Nephron progenitor cell (in vitro differentiated cells): ENCODE measurements around the gene MAP1LC3B2.
A peak's percentile ranks its signal among the peaks of the same experiment; 100 is the strongest.

Experiments used
- DNase-seq: peaks from one replicate; pipeline ENCODE4 v3.0.0; 2021
- H3K27ac Mint-ChIP-seq: 2 replicates; pipeline ENCODE4 v1.8.0; 2021; ENCODE audit warnings: mild to moderate bottlenecking, moderate library complexity, mixed read lengths
- H3K27me3 Mint-ChIP-seq: 2 replicates; pipeline ENCODE4 v1.8.0; 2021; ENCODE audit warnings: mild to moderate bottlenecking, low read depth, mixed read lengths; ENCODE audit not compliant: poor library complexity
- H3K36me3 Mint-ChIP-seq: 2 replicates; pipeline ENCODE4 v1.8.0; 2021; ENCODE audit warnings: low read depth, mixed read lengths
- H3K4me1 Mint-ChIP-seq: 2 replicates; pipeline ENCODE4 v1.8.0; 2021; ENCODE audit warnings: mixed read lengths
- H3K4me3 Mint-ChIP-seq: 2 replicates; pipeline ENCODE4 v1.8.0; 2021; ENCODE audit warnings: mild to moderate bottlenecking, moderate library complexity, mixed read lengths
- H3K9me3 Mint-ChIP-seq: 2 replicates; pipeline ENCODE4 v1.8.0; 2021; ENCODE audit warnings: mild to moderate bottlenecking, moderate library complexity, mixed read lengths
- TF ChIP-seq, protein P1 (sequence below): fragments of 200-600 bp; sonication (generic); IDR thresholded peaks from 2 replicates; pipeline ENCODE4 v1.5.0; 2021; ENCODE audit warnings: antibody characterized with exemption

Gene MAP1LC3B2

DNA sequence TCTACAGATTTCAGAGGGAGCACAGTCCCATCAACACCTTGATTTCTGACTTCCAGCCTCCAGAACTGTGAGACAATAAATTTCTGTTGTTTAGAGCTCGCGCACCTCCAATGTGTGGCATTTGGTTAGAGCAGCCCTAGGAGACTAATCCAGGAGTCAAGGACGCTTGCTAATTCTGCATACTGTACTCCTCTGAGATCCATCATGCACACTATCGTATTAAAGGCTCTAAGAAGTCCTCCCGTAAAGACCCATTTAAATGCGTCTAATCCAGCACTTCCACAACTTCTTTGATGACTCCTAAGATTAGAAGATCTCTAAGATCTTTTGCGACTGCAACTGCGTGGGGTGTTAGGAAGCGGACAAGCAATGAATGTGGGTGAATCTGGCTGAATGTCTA lies 30.4 kb downstream of the MAP1LC3B2 start:
- Mint-ChIP-seq H3K4me1 (peaks cover 17% of the 10 kb centered on the region), H3K27me3 (peaks cover 11% of the 10 kb centered on the region)

DNA sequence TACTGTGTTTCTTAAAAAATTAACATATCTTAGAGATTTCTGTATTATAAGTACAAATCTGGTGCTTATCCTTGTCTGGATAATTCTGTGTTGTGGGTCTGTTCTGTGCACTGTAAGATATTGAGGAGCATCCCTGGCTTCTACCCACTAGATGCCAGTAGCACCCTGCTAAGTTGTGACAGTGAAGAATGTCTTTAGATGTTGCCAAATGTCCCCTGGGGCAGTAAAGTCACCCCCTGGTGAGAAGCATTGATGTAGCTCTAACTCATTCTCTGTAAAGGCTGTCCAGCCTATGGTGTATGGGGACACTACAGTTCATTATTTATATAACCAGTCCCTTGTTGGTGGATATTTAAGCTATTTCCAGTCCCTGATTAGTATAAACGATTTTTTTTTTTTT lies 31.4 kb downstream of the MAP1LC3B2 start:
- H3K27ac Mint-ChIP-seq: no peak overlapping the region
- TF ChIP-seq, protein P1, sequence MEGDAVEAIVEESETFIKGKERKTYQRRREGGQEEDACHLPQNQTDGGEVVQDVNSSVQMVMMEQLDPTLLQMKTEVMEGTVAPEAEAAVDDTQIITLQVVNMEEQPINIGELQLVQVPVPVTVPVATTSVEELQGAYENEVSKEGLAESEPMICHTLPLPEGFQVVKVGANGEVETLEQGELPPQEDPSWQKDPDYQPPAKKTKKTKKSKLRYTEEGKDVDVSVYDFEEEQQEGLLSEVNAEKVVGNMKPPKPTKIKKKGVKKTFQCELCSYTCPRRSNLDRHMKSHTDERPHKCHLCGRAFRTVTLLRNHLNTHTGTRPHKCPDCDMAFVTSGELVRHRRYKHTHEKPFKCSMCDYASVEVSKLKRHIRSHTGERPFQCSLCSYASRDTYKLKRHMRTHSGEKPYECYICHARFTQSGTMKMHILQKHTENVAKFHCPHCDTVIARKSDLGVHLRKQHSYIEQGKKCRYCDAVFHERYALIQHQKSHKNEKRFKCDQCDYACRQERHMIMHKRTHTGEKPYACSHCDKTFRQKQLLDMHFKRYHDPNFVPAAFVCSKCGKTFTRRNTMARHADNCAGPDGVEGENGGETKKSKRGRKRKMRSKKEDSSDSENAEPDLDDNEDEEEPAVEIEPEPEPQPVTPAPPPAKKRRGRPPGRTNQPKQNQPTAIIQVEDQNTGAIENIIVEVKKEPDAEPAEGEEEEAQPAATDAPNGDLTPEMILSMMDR: no peak
- peaks cover 20% of the 10 kb centered on the region for H3K4me1 Mint-ChIP-seq
- no peaks in the 10 kb centered on the region for H3K36me3 Mint-ChIP-seq
- no peaks in the 10 kb centered on the region for H3K9me3 Mint-ChIP-seq
- peaks cover 12% of the 10 kb centered on the region for H3K27me3 Mint-ChIP-seq
- H3K4me3 Mint-ChIP-seq: no peak overlapping the region
- no peak for DNase-seq

More for the DNA sequence above, 30.4 kb downstream of the MAP1LC3B2 start:
- Mint-ChIP-seq H3K27ac (no peak overlapping the region), H3K36me3 (no peaks in the 10 kb centered on the region), H3K4me3 (no peak overlapping the region), H3K9me3 (peaks cover 8% of the 10 kb centered on the region)
- TF ChIP-seq, protein P1: no peak
- DNase-seq: no peak

DNA sequence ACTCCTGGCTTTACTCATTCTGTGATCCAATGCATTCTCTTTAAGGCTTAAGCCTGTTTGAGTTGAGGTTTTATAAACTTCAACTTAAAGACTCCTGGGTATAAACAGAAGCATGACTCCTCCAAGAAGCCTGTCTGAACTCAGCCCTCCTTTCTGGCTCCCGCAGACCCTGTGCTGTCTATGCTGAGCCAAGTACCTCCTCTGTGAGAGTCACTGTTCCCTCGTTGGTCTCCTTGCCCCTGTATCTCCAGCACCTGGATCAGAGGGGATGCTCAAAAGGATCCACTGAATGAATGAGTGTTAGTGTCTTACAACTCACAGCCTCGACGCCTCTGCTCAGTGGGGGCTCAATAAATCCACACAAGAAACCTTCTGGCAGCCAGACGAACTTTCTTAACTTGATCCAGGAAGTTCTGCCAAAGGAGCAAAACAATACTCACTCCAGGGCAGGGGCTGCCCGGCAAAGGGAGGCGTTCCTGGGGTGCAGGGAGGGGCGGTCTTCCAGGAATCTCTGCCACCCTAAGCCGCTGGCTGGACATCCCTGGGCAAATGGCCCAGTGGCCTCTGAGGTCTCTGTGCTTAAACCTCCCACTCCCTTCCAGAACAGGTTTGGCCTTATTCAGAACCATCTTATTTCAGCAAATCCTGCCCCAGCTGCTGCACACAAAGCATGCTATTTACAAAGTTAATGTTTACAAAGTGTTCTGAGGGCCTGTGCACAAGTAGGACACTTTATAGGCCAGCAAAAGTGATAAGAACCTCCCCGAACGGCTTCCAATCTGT lies 32.9 kb downstream of the MAP1LC3B2 start:
- no peak for DNase-seq
- no peak overlapping the region for H3K4me3 Mint-ChIP-seq
- H3K4me1 Mint-ChIP-seq: peaks cover 20% of the 10 kb centered on the region
- H3K27me3 Mint-ChIP-seq: peaks cover 6% of the 10 kb centered on the region
- TF ChIP-seq, protein P1: no peak
- no peaks in the 10 kb centered on the region for H3K9me3 Mint-ChIP-seq
- H3K36me3 Mint-ChIP-seq: no peaks in the 10 kb centered on the region
- H3K27ac Mint-ChIP-seq: peak overlapping the region; percentile 46

DNA sequence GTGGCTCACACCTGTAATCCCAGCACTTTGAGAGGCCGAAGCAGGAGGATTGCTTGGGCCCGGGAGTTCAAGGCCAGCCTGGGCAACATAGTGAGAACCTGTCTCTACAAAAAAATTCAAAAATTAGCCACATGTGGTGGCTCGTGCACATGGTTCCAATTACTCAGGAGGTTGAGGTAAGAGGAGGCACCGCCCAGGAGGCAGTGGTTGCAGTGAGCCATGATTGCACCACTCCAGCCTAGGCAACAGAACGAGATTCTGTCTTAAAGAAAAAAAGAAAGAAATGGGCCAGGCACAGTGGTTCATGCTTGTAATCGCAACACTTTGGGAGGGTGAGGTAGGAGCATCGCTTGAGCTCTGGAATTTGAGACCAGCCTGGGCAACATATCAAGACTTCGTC lies 33.5 kb downstream of the MAP1LC3B2 start:
- TF ChIP-seq, protein P1: no peak
- no peaks in the 10 kb centered on the region for H3K36me3 Mint-ChIP-seq
- peaks cover 21% of the 10 kb centered on the region for H3K4me1 Mint-ChIP-seq
- no peaks in the 10 kb centered on the region for H3K9me3 Mint-ChIP-seq
- DNase-seq: no peak
- H3K27me3 Mint-ChIP-seq: peaks cover 9% of the 10 kb centered on the region
- no peak overlapping the region for H3K4me3 Mint-ChIP-seq
- peak overlapping the region; percentile 4 for H3K27ac Mint-ChIP-seq

DNA sequence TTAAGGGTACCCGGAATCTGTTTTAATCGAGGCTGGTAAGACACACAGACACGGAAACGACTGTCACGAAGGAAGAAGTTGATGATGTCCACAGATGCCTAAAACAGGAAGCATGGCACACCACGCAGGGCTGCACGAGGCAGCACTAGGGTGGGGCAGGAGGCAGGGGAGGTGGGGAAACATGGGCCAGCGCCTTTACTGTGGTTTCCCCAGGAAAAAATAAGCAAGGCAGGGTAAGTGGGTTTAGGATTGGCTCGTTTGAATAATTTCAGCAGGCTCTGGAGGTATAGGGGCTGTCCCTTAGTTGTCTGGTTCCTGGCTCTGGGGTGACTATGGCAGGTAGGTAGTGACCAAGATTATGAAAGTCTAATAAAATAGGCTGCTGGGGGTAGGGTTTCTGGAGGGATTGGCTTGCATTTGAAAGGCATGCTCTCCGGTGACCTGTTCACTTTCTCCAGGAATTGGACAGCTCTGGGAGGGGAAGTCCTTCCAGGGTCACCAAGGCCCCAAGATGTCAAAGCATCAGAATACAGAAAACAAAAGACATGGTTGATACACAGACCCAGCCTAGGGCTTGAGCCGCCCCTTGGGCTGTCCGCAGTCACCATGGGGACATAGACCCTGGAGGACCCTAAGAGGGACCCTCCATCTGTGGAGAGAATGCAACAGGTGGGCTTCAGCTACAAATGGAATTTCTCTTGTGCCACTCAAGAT lies 35.3 kb downstream of the MAP1LC3B2 start:
- TF ChIP-seq, protein P1: no peak
- no peak for DNase-seq
- Mint-ChIP-seq H3K4me1 (peaks cover 39% of the 10 kb centered on the region), H3K36me3 (no peaks in the 10 kb centered on the region), H3K27ac (no peak overlapping the region), H3K27me3 (peaks cover 13% of the 10 kb centered on the region), H3K4me3 (no peak overlapping the region), H3K9me3 (no peaks in the 10 kb centered on the region)
